Measurements from ENCODE around the gene SLCO3A1. TPM values are rescaled to one million over a fixed set of nuclear protein-coding genes. Genes with fewer than 3 reads are reported as not detected.

The SLCO3A1 gene
- total RNA-seq, 1 donor from 2014 or later = 36.4 TPM

- intact Hi-C loops (cut with DNase I) = no loop called here
- DNase-seq (ENCODE audit: low spot score) = no peak
- no peak for ATAC-seq
These were observed 21.6 kb downstream of the SLCO3A1 start for GRCh38 chr15:91874992-91875660.

GRCh38 chr15:91876187-91876586, 22.7 kb downstream of the SLCO3A1 start:
- ATAC-seq (no peak), DNase-seq (ENCODE audit: low spot score) (no peak)
- intact Hi-C loops (cut with DNase I) = no loop called here

- no peak for ATAC-seq
- DNase-seq (ENCODE audit: low spot score) = no peak
- intact Hi-C loops (cut with DNase I) = no loop called here
These were observed 24.9 kb downstream of the SLCO3A1 start for GRCh38 chr15:91878319-91878870.

- DNase-seq (ENCODE audit: low spot score) (no peak), ATAC-seq (no peak)
- intact Hi-C loops (cut with DNase I) = no loop called here
These were observed 25.6 kb downstream of the SLCO3A1 start for GRCh38 chr15:91879158-91879557.

- no peak for ATAC-seq
- intact Hi-C loops (cut with DNase I) = no loop called here
- no peak for DNase-seq (ENCODE audit: low spot score)
These were observed 26.9 kb downstream of the SLCO3A1 start for GRCh38 chr15:91880373-91880772.

- no peak for ATAC-seq
- DNase-seq (ENCODE audit: low spot score) = no peak
- intact Hi-C loops (cut with DNase I) = no loop called here
These were observed 28.2 kb downstream of the SLCO3A1 start for GRCh38 chr15:91881569-91882297.

- intact Hi-C loops (cut with DNase I) = no loop called here
- ATAC-seq = no peak
- no peak for DNase-seq (ENCODE audit: low spot score)
These were observed 29.5 kb downstream of the SLCO3A1 start for GRCh38 chr15:91882858-91883586.

GRCh38 chr15:91884606-91885005, 31.1 kb downstream of the SLCO3A1 start:
- intact Hi-C loops (cut with DNase I) = no loop called here
- ATAC-seq (no peak), DNase-seq (ENCODE audit: low spot score) (no peak)

GRCh38 chr15:91885054-91885453, 31.5 kb downstream of the SLCO3A1 start:
- intact Hi-C loops (cut with DNase I) = no loop called here
- no peak for ATAC-seq

GRCh38 chr15:91885714-91886270, 32.3 kb downstream of the SLCO3A1 start:
- DNase-seq (ENCODE audit: low spot score) (no peak), ATAC-seq (peak; percentile 47)
- intact Hi-C loops (cut with DNase I) = no loop called here

More at GRCh38 chr15:91885054-91885453, 31.5 kb downstream of the SLCO3A1 start:
- DNase-seq (ENCODE audit: low spot score) = no peak

- ATAC-seq (no peak), DNase-seq (ENCODE audit: low spot score) (no peak)
- intact Hi-C loops (cut with DNase I) = no loop called here
These were observed 33.4 kb downstream of the SLCO3A1 start for GRCh38 chr15:91886878-91887277.

GRCh38 chr15:91887321-91887720, 33.8 kb downstream of the SLCO3A1 start:
- ATAC-seq (peak; percentile 75), DNase-seq (ENCODE audit: low spot score) (no peak)
- intact Hi-C loops (cut with DNase I) = no loop called here

- intact Hi-C loops (cut with DNase I) = no loop called here
- no peak for DNase-seq (ENCODE audit: low spot score)
- ATAC-seq = peak; percentile 64
These were observed 34.4 kb downstream of the SLCO3A1 start for GRCh38 chr15:91887921-91888373.

GRCh38 chr15:91889111-91889815, 35.8 kb downstream of the SLCO3A1 start:
- DNase-seq (ENCODE audit: low spot score) (no peak), ATAC-seq (no peak)
- intact Hi-C loops (cut with DNase I) = no loop called here

- DNase-seq (ENCODE audit: low spot score) (no peak), ATAC-seq (no peak)
- intact Hi-C loops (cut with DNase I) = no loop called here
These were observed 37.1 kb downstream of the SLCO3A1 start for GRCh38 chr15:91890614-91891013.

GRCh38 chr15:91891101-91891500, 37.6 kb downstream of the SLCO3A1 start:
- ATAC-seq (no peak), DNase-seq (ENCODE audit: low spot score) (no peak)
- intact Hi-C loops (cut with DNase I) = no loop called here

- ATAC-seq = no peak
- no peak for DNase-seq (ENCODE audit: low spot score)
- intact Hi-C loops (cut with DNase I) = no loop called here
These were observed 38.4 kb downstream of the SLCO3A1 start for GRCh38 chr15:91891788-91892345.

- intact Hi-C loops (cut with DNase I) = no loop called here
- DNase-seq (ENCODE audit: low spot score) (no peak), ATAC-seq (no peak)
These were observed 38.9 kb downstream of the SLCO3A1 start for GRCh38 chr15:91892436-91892835.
